H9 (cell line): ENCODE data around the gene FUS. TPM values are rescaled to one million over a fixed set of nuclear protein-coding genes. Genes with fewer than 3 reads are reported as not detected.

Source experiments
- DNase-seq: peaks from one replicate; pipeline ENCODE4 v3.0.0-alpha.2; 2017
- H2AFZ ChIP-seq: one replicate; pipeline ENCODE4 v1.6.1; 2013; ENCODE audit warnings: mild to moderate bottlenecking, low read length, control low read depth, moderate library complexity
- H2AK5ac ChIP-seq: 2 replicates; pipeline ENCODE4 v1.6.1; 2013; ENCODE audit warnings: low read length, control low read depth, mixed read lengths; ENCODE audit not compliant: insufficient read length
- H2BK120ac ChIP-seq: one replicate; pipeline ENCODE4 v1.6.1; 2013; ENCODE audit warnings: low read depth, mild to moderate bottlenecking, low read length, control low read depth, inconsistent platforms; ENCODE audit not compliant: poor library complexity, severe bottlenecking
- H2BK12ac ChIP-seq: 2 replicates; pipeline ENCODE4 v1.6.1; 2013; ENCODE audit warnings: low read length, control low read depth, mixed read lengths, low read depth; ENCODE audit not compliant: insufficient read length
- H2BK15ac ChIP-seq: 2 replicates; pipeline ENCODE4 v1.6.1; 2013; ENCODE audit warnings: low read depth, low read length, control low read depth
- H2BK20ac ChIP-seq: one replicate; pipeline ENCODE4 v1.6.1; 2013; ENCODE audit warnings: low read depth, mild to moderate bottlenecking, low read length, control low read depth, inconsistent platforms; ENCODE audit not compliant: poor library complexity, severe bottlenecking
- H2BK5ac ChIP-seq: 2 replicates; pipeline ENCODE4 v1.6.1; 2013; ENCODE audit warnings: low read length, control low read depth, mixed read lengths; ENCODE audit not compliant: insufficient read length
- H3K14ac ChIP-seq: 2 replicates; pipeline ENCODE4 v1.6.1; 2013; ENCODE audit warnings: low read length, control low read depth; ENCODE audit not compliant: insufficient read depth
- H3K18ac ChIP-seq: 2 replicates; pipeline ENCODE4 v1.6.1; 2013; ENCODE audit warnings: low read depth, mild to moderate bottlenecking, mixed read lengths, low read length, control low read depth; ENCODE audit not compliant: insufficient read length
- H3K23ac ChIP-seq: 2 replicates; pipeline ENCODE4 v1.6.1; 2013; ENCODE audit warnings: low read length, control low read depth, mixed read lengths, low read depth; ENCODE audit not compliant: insufficient read length
- H3K23me2 ChIP-seq: 2 replicates; pipeline ENCODE4 v1.6.1; 2013; ENCODE audit warnings: low read depth, mild to moderate bottlenecking, mixed read lengths, low read length, control low read depth; ENCODE audit not compliant: insufficient read length, poor library complexity, severe bottlenecking
- H3K27ac ChIP-seq: 2 replicates; pipeline ENCODE4 v1.5.1; 2013; ENCODE audit warnings: low read length, control low read depth, mixed read lengths, low read depth; ENCODE audit not compliant: insufficient read length
- H3K27me3 ChIP-seq: 2 replicates; pipeline ENCODE4 v1.6.1; 2013; ENCODE audit warnings: low read length, control low read depth, inconsistent platforms; ENCODE audit not compliant: insufficient read depth
- H3K4ac ChIP-seq: 2 replicates; pipeline ENCODE4 v1.6.1; 2013; ENCODE audit warnings: low read depth, mild to moderate bottlenecking, control low read depth, inconsistent platforms, low read length, moderate library complexity
- H3K4me1 ChIP-seq: 2 replicates; pipeline ENCODE4 v1.6.1; 2013; ENCODE audit warnings: low read length, control low read depth, inconsistent platforms; ENCODE audit not compliant: insufficient read depth
- H3K4me2 ChIP-seq: 2 replicates; pipeline ENCODE4 v1.6.1; 2013; ENCODE audit warnings: low read length, control low read depth, mixed read lengths; ENCODE audit not compliant: insufficient read length, insufficient read depth
- H3K56ac ChIP-seq: 2 replicates; pipeline ENCODE4 v1.6.1; 2013; ENCODE audit warnings: low read depth, mild to moderate bottlenecking, mixed read lengths, low read length, control low read depth; ENCODE audit not compliant: insufficient read length
- H3K79me1 ChIP-seq: 2 replicates; pipeline ENCODE4 v1.6.1; 2013; ENCODE audit warnings: low read depth, mild to moderate bottlenecking, moderate library complexity, low read length, control low read depth, inconsistent platforms; ENCODE audit not compliant: insufficient read depth, poor library complexity, severe bottlenecking
- H3K79me2 ChIP-seq: 2 replicates; pipeline ENCODE4 v1.6.1; 2013; ENCODE audit warnings: low read length, control low read depth, inconsistent platforms; ENCODE audit not compliant: insufficient read depth
- H3K9ac ChIP-seq: 2 replicates; pipeline ENCODE4 v1.6.1; 2013; ENCODE audit warnings: low read length, control low read depth, mixed read lengths; ENCODE audit not compliant: insufficient read length; ENCODE audit errors: extremely low read depth
- H3K9me3 ChIP-seq: one replicate; pipeline ENCODE4 v1.6.1; 2013; ENCODE audit warnings: low read depth, low read length, inconsistent platforms; ENCODE audit not compliant: control insufficient read depth
- H3T11ph ChIP-seq: one replicate; pipeline ENCODE4 v1.6.1; 2013; ENCODE audit warnings: mild to moderate bottlenecking, low read length, control low read depth, inconsistent platforms
- H4K20me1 ChIP-seq: one replicate; pipeline ENCODE4 v1.6.1; 2013; ENCODE audit not compliant: control insufficient read depth, insufficient read length, insufficient read depth
- H4K5ac ChIP-seq: 2 replicates; pipeline ENCODE4 v1.6.1; 2013; ENCODE audit warnings: low read depth, mild to moderate bottlenecking, mixed read lengths, low read length, control low read depth; ENCODE audit not compliant: insufficient read length
- H4K8ac ChIP-seq: replicated peaks from 2 replicates; pipeline ENCODE4 v1.6.1; 2013; ENCODE audit warnings: low read length, control low read depth, mixed read lengths, low read depth; ENCODE audit not compliant: insufficient read length
- H4K91ac ChIP-seq: 2 replicates; pipeline ENCODE4 v1.6.1; 2013; ENCODE audit warnings: low read depth, mild to moderate bottlenecking, moderate library complexity, mixed read lengths, low read length, control low read depth; ENCODE audit not compliant: insufficient read length
- H3K27ac Mint-ChIP-seq, 3 experiments: 2 replicates in 2 of 3; 3 replicates in 1 of 3; pipeline ENCODE4 v1.8.0; 2020 to 2021; ENCODE audit warnings: mixed read lengths in 3 of 3, mild to moderate bottlenecking in 1 of 3, moderate library complexity in 1 of 3
- H3K27me3 Mint-ChIP-seq: 2 replicates; pipeline ENCODE4 v1.8.0; 2021; ENCODE audit warnings: low read depth, mild to moderate bottlenecking, moderate library complexity, mixed read lengths
- H3K36me3 Mint-ChIP-seq, 3 experiments: 2 replicates in 2 of 3; 3 replicates in 1 of 3; pipeline ENCODE4 v1.8.0; 2020 to 2021; ENCODE audit warnings: low read depth in 3 of 3, mixed read lengths in 3 of 3; ENCODE audit not compliant: insufficient read depth in 1 of 3
- H3K4me1 Mint-ChIP-seq, 2 experiments: 2 replicates each; pipeline ENCODE4 v1.8.0; 2020; ENCODE audit warnings: mixed read lengths in 2 of 2
- H3K4me3 Mint-ChIP-seq, 2 experiments: 2 replicates in 1 of 2; 3 replicates in 1 of 2; pipeline ENCODE4 v1.8.0; 2020 to 2021; ENCODE audit warnings: mild to moderate bottlenecking in 2 of 2, mixed read lengths in 2 of 2, moderate library complexity in 1 of 2
- H3K9me3 Mint-ChIP-seq, 2 experiments: 2 replicates in 1 of 2; 3 replicates in 1 of 2; pipeline ENCODE4 v1.8.0; 2020; ENCODE audit warnings: mild to moderate bottlenecking in 2 of 2, mixed read lengths in 2 of 2, moderate library complexity in 1 of 2
- CTCF ChIP-seq: fragments of 200-600 bp; sonication (generic); conservative IDR thresholded peaks from 3 replicates; pipeline ENCODE4 v1.8.0; 2021; ENCODE audit warnings: antibody characterized with exemption, mild to moderate bottlenecking
- WGBS: extraction: QIAGEN DNeasy Blood & Tissue Kit; methylation state at CpG from one replicate; pipeline ENCODE4 v1.1.7; 2013; ENCODE audit warnings: missing lambda C conversion rate, low lambda C conversion rate, mixed read lengths; ENCODE audit not compliant: insufficient read length; ENCODE audit errors: extremely low coverage; 5-methylcytosine and 5-hydroxymethylcytosine counted together
- total RNA-seq: library from RNA; stranded (reverse); gene quantifications from 2 replicates; pipeline ENCODE4 v1.2.1, GENCODE V29; 2021

FUS gene
- total RNA-seq, 1 experiment from 2014 or later = 1,034 TPM

DNA sequence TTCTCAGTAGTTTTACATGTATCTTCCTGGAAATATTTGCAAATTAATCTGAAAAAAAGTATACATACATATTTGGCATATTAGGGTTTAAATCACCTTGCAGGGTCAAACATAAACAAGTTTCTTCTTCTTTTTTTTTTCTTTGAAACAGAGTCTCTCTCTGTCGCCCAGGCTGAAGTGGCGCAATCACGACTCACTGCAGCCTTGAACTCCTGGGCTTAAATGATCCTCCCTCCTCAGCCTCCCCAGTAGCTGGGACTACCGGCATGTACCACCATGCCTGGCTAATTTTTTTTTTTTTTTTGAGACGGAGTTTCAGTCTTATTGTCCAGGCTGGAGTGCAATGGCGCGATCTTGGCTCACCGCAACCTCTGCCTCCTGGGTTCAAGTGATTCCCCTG is 12.6 kb upstream of the FUS start:
- no peak overlapping the region for H2BK15ac ChIP-seq
- H3K23me2 ChIP-seq = no peaks in the 10 kb centered on the region
- Mint-ChIP-seq H3K36me3 (no peaks in the 10 kb centered on the region), H3K27ac (no peak overlapping the region), H3K4me3 (no peak overlapping the region), H3K27me3 (peaks cover 4% of the 10 kb centered on the region; the same call in 1 of the 2 replicates), H3K9me3 (peaks cover 2 to 8% of the 10 kb centered on the region in 2 experiments; a peak in 2 of 5 replicates), H3K4me1 (peaks cover 12 to 14% of the 10 kb centered on the region in 2 experiments)
- H3T11ph ChIP-seq = no peak overlapping the region
- H2BK120ac ChIP-seq = no peak overlapping the region
- no peaks in the 10 kb centered on the region for H3K79me1 ChIP-seq
- H3K14ac ChIP-seq = no peak overlapping the region
- H3K9ac ChIP-seq = no peak overlapping the region
- no peak overlapping the region for H3K4me2 ChIP-seq
- TF ChIP-seq CTCF = no peak
- no peak overlapping the region for H4K91ac ChIP-seq
- no peak overlapping the region for H3K4ac ChIP-seq
- H2BK12ac ChIP-seq = no peak overlapping the region
- no peaks in the 10 kb centered on the region for H3K4me1 ChIP-seq
- no peaks in the 10 kb centered on the region for H3K9me3 ChIP-seq
- no peak overlapping the region for H4K8ac ChIP-seq
- no peak overlapping the region for H2BK20ac ChIP-seq
- no peaks in the 10 kb centered on the region for H3K27me3 ChIP-seq
- no peak overlapping the region for H2AK5ac ChIP-seq
- no peak for DNase-seq
- no peaks in the 10 kb centered on the region for H4K20me1 ChIP-seq
- no peaks in the 10 kb centered on the region for H3K79me2 ChIP-seq
- no peak overlapping the region for H3K18ac ChIP-seq
- H4K5ac ChIP-seq = no peak overlapping the region
- WGBS = no CpG with 5 or more reads among the region's 8 CpGs
- H3K23ac ChIP-seq = no peak overlapping the region
- H3K56ac ChIP-seq = no peak overlapping the region
- no peak overlapping the region for H2AFZ ChIP-seq
- H3K27ac ChIP-seq = no peak overlapping the region
- no peak overlapping the region for H2BK5ac ChIP-seq
